Measurements from ENCODE around the gene BAAT. TPM values are rescaled to one million over a fixed set of nuclear protein-coding genes. Genes with fewer than 3 reads are reported as not detected.

Gene BAAT
- total and polyA plus RNA-seq, 2 of the 13 experiments (the other 11 are each of a cell fraction or from before 2014, with no cell fraction given): 0.71 to 7.9 TPM

- no peak for TF ChIP-seq ZNF142 (CRISPR knock-in tag; IDR thresholded peaks at IDR 0.05)
- TF ChIP-seq ZNF225 (CRISPR knock-in tag; IDR thresholded peaks at IDR 0.05): 0 out of 2 replicates have a peak, but pooled peaks have one; percentile 69
- TF ChIP-seq ZFP82 (CRISPR knock-in tag; IDR thresholded peaks at IDR 0.05; ENCODE audit: borderline replicate concordance): peak; percentile 51; the same call in 1 of the 2 replicates
- peak; percentile 54; the same call in 1 of the 2 replicates for TF ChIP-seq NFE2L1 (CRISPR knock-in tag; IDR thresholded peaks at IDR 0.05; ENCODE audit: borderline replicate concordance)
- TF ChIP-seq AHDC1 (CRISPR knock-in tag; IDR thresholded peaks at IDR 0.05; ENCODE audit: borderline replicate concordance): no peak
- TF ChIP-seq WIZ (CRISPR knock-in tag; IDR thresholded peaks at IDR 0.05): 0 out of 2 replicates have a peak, but pooled peaks have one; percentile 34
- TF ChIP-seq ZNF687 (CRISPR knock-in tag; IDR thresholded peaks at IDR 0.05): peak; percentile 96
- TF ChIP-seq RAD21 (CRISPR knock-in tag; IDR thresholded peaks at IDR 0.05): 0 out of 2 replicates have a peak, but pooled peaks have one; percentile 2
Measured at GRCh38 chr9:101354765-101355708, 29.8 kb downstream of the BAAT start (continued).

All from HepG2 (cell line).